ENCODE results near the gene PPP1R14B. TPM values are rescaled to one million over a fixed set of nuclear protein-coding genes. Genes with fewer than 3 reads are reported as not detected.

Gene PPP1R14B, protein sequence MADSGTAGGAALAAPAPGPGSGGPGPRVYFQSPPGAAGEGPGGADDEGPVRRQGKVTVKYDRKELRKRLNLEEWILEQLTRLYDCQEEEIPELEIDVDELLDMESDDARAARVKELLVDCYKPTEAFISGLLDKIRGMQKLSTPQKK
- 249 and 269 TPM in 2 replicates for total RNA-seq

DNA sequence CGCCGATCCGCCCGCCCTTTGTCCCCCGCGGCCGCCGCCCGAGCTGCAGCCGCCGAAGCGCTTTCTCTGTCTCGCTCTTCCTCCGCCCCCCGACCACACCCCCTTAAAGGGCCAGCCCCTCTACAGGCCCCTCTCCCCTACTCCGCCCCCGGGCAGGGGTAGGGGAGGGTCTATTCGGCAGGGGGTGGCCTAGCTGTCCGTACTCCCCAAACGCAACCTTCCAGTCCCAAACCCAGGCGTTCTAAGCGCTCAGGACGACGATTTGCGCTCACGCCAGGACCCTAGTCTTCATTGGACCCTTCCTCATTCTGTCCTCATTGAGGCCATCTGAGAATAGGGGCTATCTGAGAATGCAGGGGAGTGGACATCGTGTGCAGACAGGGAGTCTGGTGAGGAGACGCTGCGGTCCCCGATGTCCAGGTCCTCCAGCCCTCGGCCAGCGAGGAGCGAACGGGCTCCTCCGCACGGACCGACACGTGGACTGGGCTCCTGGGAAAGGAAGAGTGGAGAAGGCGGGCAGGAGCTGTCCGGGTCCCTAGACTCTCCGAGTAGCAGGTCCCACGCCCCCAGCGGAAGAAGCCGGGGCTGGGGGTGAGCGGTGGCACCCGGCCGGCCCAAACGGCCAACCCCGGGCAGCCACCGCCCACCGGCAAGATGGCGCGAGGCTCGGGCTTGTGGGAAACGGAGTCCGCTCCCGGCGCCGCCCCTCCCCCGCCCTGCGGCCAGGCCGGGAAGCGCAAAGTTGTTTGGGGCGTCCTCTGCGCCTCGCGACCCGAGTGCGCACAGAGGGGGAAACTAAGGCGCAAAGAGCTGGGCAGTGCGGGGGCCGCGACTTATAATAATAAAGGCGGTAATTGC, at the start of gene PPP1R14B:
Gene PPP1R14B (minus strand): TSS at position 73 of the 858 bp plus-strand sequence. CDS start 270 bp downstream, outside the sequence.

DNA sequence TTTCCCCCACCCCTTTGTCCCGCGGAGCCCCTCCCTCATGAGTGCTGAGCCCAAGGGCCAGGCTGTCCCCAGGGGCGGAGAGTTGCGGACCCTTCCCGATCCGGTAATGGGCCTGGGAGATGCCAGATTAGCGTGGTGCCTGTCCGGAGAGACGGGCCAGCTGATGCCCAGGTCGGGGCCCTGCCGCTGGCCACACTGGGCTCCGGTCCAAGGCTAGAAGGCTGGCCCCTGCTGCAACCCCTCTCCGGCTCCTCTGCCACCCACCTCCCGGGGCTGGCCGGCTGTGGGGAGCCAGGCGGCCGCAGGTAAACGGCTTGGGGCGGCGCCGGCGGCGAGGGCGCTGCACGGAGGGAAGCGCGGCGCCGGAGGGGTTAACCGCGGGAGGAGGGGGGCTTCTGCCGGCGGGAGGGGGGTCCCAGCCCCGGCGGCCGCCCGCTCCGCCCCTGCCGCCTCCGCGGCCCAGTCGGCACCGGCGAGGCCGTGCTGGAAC, 44.6 kb upstream of the PPP1R14B start, which contains the start of gene KCNK4:
Gene KCNK4 (plus strand): TSS at position 41 of the 490 bp plus-strand sequence. CDS start 1,717 bp downstream, outside the sequence.

DNA sequence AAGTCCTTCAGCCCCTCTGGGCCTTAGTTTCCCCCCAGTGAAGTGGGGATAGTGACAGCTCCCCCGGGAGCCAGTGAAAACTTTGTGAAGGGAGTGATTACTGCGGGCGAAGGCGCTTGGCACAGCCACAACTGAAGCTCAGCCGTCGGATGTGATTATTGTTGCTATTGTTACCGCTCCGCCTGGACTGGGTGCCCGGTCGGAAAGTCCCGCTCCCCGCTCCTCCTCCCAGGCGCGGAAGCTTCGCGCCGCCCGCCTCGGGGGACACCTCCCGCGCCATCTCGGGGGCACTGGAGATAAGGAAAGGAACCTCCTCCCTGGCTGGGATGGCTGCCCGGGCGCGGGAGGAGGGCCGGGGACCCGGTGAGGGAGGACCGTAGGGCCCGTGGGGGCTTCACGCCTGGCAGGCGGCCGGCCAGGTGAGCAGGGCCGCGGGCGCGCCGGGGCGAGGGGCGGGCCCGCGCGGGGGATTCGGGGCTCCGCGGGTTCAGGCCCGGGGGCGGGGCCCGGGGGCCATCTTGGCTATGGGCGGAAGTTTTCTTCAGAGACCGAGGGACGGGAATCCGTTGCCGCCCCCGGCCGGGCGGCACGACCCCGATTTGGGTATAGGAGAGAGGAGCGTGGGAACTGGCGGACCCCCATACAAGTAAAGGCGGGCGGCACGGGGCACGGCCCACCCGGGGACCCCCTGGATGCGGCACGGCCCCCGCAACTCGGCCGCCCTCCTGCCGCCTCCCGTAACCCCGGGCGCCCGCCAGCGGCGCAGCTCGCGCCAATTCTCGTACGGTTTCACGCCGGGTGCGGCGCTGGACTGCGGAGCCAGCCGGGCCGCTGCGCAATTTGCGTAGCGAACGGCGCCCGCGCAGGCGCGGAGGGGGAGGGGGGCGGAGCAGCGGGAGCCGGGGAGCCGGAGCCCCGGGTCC, 38.5 kb upstream of the PPP1R14B start, which contains the start of gene GPR137:
Gene GPR137 (plus strand): TSS at position 887 of the 923 bp plus-strand sequence. CDS start 677 bp downstream, outside the sequence.

DNA sequence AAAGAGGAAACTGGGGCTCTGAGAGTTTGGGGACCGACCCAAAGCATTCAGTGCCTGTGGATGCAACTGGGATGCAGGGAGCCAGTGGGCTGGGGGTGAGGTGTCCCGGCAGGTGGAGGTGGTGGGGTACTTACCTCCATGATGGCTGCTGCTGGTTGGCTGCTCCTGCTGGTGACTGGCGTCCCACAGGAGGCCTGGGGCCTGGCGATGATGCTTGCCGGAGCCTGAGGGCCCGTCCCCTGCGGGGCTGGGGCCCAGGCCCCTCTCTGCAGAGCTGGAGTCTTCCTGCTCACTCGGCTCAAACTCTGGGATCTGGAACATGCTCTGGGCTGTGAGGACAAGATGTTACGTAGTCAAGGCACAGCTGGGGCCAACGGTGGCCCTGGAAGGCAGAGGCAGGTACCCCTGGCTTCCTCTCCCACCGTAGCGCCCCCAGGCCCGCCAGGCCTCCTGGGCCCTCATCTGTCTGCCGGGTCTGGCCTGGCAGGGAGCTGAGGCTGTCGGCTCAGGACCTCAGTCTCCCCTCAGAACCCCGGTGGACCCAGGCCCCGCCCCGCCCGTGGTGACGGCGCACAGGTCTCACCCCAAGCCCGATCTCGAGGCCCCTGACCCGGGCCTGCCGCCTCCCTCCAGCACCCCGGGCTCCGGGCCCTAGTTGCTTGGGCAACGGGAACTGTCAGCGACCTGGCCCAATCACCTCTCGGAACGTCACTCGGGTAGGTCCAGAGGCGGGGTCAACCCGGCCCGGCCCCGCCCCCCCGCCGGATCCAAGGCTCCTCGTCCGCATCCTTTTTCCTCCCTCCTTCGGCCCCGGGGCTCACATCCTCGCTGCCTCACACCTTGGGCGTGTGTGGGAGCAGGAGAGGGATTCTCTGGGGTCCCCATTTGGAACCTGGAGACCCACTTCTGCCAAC, 37.6 kb upstream of the PPP1R14B start, which contains the start of gene BAD:
Gene BAD (minus strand): TSS at position 618 of the 914 bp plus-strand sequence. CDS start 297 bp downstream, at position 321.

DNA sequence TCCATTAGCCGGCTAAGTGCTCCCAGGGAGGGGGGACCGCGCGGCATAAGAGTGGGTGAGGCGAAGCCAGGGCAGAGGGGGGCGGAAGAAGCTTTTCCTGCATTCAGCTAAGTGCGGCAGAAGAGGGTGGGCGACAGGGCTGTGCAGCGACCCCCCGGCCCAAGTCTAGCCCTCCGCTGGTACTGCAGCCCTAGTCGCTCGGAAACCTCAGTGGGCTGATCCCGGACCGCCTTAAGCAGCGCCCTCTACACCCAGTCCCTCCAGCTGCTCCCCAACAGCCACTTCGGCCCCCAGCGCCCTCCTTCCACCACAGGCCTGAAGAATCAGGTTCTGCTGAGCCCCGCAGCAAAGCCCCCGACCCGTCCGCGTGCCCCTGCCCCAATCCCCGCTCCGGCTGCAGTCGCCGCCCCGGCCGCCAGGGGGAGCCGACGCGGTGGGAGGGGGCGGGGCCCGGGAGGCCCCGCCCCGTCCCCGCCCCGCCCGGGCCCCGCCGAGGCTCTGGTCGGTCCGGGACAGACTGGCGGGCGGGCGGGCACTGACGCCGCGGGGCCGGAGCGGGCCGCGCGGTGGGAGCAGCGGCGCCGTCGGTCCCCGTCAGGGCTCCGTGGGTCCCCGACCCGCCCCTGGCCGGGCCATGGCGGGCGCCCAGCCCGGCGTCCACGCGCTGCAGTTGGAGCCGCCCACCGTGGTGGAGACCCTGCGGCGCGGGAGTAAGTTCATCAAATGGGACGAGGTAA, 4.4 kb upstream of the PPP1R14B start, which contains the start of gene PLCB3:
Gene PLCB3 (plus strand): TSS at position 515 of the 737 bp plus-strand sequence. CDS start 120 bp downstream, at position 635.

DNA sequence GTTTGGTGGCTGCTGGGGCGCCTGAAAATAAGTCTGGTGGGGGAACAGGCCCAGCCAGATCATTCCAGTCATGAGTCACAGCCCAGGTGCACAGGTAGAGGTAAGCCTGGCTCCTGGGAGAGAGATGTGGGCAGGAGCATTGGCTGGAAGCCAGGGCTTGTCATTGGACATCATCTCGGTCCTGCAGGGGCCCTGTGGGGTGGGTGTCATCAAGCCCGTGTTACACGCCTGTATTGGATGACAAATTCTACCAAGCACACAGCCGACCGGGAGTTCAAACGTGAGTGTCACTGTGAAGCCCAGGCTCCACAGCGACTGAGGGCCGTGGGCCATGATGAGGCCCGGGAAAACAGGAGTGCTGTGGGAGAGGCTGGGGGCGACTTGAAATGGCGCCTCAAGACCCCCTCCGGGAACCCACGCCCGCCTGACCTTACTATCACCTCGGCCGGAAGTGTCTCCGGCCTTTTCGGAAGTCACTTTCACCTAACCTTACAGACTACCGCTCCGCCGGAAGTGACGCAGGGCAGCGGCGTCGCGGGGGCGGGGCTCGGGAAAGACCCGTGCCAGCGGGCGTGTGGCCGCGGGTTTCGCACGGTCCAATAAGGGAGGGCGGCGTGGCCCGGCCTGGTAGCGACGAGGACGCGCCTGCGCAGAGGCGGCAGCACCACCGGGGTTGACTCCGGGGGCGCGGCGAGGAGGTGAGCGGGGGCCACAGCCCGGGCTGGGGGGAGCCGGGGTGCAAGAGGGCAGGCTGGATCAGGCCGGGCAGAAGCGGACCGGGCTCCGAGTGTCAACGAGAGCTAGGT, 6.1 kb downstream of the PPP1R14B start, which contains the start of gene FKBP2:
Gene FKBP2 (plus strand): TSS at position 661 of the 806 bp plus-strand sequence. CDS start 1,293 bp downstream, outside the sequence.

DNA sequence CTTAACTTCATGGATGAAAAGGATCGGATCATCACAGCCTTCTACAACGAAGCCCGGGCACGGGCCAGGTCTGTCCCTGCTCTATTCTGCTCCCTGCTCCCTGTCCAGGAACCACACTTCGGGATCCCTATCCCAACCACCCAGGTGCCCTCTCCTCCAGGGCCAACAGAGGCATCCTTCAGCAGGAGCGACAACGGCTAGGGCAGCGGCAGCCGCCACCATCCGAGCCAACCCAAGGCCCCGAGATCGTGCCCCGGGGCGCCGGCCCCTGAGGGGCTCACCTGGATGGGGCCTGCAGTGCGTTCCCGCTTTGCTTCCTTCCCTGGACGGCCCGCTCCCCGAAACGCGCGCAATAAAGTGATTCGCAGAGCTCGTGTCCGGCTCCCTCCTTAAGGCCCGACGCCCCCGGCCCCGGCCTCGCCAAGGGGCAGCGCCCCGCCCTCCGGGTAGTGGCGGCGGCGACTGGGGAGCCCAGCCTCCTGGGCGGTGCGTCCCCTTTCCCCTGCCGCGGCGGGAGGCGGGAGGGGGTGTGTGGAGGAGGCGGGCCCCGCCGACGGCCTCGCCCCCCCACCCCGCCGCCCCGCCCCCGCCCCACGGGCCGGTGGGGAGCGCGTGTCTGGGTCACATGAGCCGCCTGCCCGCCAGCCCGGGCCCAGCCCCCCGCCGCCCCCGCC, 12.7 kb downstream of the PPP1R14B start, which contains the start of gene VEGFB:
Gene VEGFB (plus strand): TSS at position 672 of the 674 bp plus-strand sequence. CDS start 250 bp downstream, outside the sequence.

DNA sequence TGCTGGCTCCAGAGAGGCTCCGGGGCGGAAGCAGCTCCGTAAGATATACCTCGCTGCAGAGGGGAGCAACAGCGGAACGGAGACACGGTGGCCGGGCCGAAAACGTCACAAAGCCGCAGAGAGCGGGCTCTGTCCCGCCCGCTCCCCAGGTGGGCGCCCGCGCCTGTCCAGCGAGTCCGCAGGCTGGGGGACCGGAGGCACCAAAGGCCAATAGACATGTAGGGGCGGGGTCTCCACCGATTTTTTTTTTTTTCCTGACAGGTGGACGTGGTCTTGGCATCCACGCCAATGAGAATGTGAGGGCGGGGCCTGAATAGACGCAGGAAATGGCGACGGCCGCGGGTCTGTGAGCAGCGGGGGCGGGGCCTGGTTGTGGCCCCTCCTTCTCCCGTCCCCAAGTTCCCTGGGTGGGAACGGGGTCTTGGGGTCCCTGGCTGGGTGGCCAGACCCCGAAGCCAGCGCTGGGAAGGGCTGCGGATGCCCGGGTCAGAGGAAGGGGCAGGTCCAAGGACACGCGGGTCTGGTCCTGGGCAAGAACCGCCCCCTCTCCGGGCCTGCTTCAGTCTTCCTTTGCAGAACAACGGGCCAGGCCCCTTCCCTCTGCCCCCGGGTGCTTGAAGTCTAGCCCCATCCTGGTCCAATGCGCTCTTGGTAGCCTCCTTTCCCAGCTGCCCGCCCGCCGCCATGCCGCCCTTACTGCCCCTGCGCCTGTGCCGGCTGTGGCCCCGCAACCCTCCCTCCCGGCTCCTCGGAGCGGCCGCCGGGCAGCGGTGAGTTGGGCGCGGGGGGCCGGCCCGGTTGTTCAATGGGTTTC, 16.4 kb downstream of the PPP1R14B start, which contains the start of gene DNAJC4:
Gene DNAJC4 (plus strand): TSS at position 378 of the 814 bp plus-strand sequence. CDS start 307 bp downstream, at position 685.

DNA sequence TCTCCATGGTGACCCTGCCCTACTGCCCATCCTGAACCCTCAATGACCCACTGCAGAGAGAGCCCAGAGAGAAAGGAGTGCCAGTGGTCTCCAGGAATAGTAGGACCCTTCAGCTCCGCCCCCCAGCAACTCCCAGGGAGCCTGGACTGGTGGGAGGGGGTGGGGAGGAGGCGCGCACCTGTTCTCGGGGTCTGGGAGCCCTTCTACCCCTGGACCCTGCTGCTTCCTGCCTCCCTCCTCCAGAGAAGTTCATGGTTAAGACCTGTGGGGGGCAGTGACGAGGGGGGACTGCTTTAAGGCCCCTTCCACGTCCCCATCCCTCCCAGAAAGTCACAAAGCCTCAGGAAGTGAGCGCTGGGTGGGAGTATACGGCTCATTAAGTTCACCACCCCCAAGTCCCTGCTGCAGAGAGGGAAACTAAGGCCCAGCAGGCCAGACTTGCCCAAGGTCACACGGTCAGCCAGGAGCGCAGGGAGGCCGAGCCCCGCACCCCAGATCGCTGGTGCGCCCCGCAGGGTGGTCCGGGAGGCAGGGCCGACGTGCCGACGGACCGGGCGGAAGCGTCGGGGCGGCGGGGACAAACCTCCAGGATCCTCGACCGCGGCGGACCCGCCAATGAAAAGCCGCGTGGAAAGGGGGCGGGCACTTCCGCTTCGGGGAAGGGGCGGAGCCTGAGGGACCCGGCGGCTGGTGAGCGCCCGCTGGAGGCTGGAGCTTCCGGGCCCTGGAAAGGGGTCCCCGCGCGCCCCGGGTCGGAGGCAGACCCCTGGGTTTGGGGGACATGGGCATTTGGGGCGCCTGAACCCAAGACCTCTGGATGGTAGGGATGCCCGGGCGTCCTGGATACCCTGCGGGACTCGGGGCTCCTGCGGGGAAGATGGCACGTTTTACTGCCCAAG, 20.9 kb downstream of the PPP1R14B start, which contains the start of the genes NUDT22 and TRPT1:
Gene NUDT22 (plus strand): TSS at position 667 of the 899 bp plus-strand sequence. CDS start 379 bp downstream, outside the sequence.
Gene TRPT1 (minus strand): TSS at position 579 of the 899 bp plus-strand sequence. CDS start 326 bp downstream, at position 253.

DNA sequence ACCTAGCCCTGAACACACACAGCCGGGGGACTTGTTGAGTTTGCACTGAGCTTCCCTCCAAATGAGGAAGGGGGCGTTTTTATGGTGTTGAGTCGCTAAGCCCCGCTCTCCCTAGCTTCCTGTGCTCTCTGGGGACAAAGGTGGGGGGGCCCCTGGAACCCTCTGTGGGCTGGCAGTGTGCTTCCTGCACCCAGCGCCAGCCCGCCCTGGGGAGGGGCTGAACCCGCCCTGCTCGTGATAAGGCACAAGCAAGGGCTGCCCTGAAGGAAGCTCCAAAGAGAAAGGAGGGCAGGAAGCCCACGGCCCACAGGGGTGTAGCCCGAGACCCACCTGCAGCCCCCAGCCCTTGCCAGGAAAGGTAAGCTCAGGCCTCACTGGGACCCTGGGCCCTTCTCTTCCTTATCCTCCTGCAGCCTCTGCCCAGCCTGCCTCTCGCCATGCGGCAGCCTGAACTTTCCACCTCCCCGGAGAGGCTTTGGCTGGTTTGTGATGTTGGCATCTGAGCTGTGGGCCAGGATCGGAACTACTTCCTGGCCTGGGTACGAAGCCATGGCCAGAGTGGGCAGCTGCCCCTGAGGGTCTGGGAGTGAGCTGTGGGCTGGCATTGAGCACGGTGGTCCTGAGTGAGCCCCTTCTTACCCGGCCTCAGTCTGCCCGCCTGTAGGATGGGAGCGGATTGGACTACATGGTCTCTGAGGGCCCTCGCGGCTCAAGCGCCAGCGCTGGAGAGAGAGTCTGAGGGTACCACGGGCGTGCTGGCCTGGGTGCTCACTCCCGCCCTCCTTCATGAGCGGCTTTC, 40.1 kb downstream of the PPP1R14B start, which contains the start of gene FERMT3:
Gene FERMT3 (plus strand): TSS at position 265 of the 799 bp plus-strand sequence. CDS start 644 bp downstream, outside the sequence.

Other genes with a start within 250 kb of the PPP1R14B start
- gene FLRT1, start 211.0 kb downstream of the PPP1R14B start, total RNA-seq: under 0.01 TPM in 1 of 2 replicates, not detected in the other
- 9.5 and 11.9 TPM in 2 replicates for gene MACROD1, start 80.8 kb downstream of the PPP1R14B start, total RNA-seq
- 162 and 197 TPM in 2 replicates for gene STIP1, start 60.8 kb downstream of the PPP1R14B start, total RNA-seq
- 6.7 and 7.2 TPM in 2 replicates for gene FERMT3, start 40.2 kb downstream of the PPP1R14B start, total RNA-seq
- gene TRPT1, start 20.8 kb downstream of the PPP1R14B start, total RNA-seq: 53.6 and 65.7 TPM in 2 replicates
- 82.2 and 116 TPM in 2 replicates for gene NUDT22, start 20.7 kb downstream of the PPP1R14B start, total RNA-seq
- gene DNAJC4, start 16.4 kb downstream of the PPP1R14B start, total RNA-seq: 9.2 and 10.7 TPM in 2 replicates
- 25.0 and 29.7 TPM in 2 replicates for gene VEGFB, start 12.4 kb downstream of the PPP1R14B start, total RNA-seq
- gene FKBP2, start 5.8 kb downstream of the PPP1R14B start, total RNA-seq: 89.9 and 101 TPM in 2 replicates
- gene PLCB3, start 4.6 kb upstream of the PPP1R14B start, total RNA-seq: 39.7 and 44.1 TPM in 2 replicates
- 77.8 and 124 TPM in 2 replicates for gene BAD, start 37.7 kb upstream of the PPP1R14B start, total RNA-seq
- 9.9 and 23.9 TPM in 2 replicates for gene GPR137, start 38.9 kb upstream of the PPP1R14B start, total RNA-seq
- 0.35 TPM in 1 of 2 replicates, not detected in the other for gene KCNK4, start 44.4 kb upstream of the PPP1R14B start, total RNA-seq
- gene CATSPERZ, start 53.4 kb upstream of the PPP1R14B start, total RNA-seq: not detected in 2 replicates
- 21.0 and 31.5 TPM in 2 replicates for gene ESRRA, start 58.6 kb upstream of the PPP1R14B start, total RNA-seq
- gene TRMT112, start 70.6 kb upstream of the PPP1R14B start, total RNA-seq: 360 and 392 TPM in 2 replicates
- 405 and 406 TPM in 2 replicates for gene PRDX5, start 71.2 kb upstream of the PPP1R14B start, total RNA-seq
- gene CCDC88B, start 93.3 kb upstream of the PPP1R14B start, total RNA-seq: 1.2 and 5.5 TPM in 2 replicates
- gene RPS6KA4, start 112.2 kb upstream of the PPP1R14B start, total RNA-seq: 60.1 and 60.8 TPM in 2 replicates

Data from myometrial cell (primary cell).